Activated naive CD8-positive, alpha-beta T cell treated with anti-CD3 and anti-CD28 coated beads, Interleukin-2, amount 10 ng/mL, durations not matched to agents 7 days and 5 days (primary cell): ENCODE data around the gene MYO7A. TPM values are rescaled to one million over a fixed set of nuclear protein-coding genes. Genes with fewer than 3 reads are reported as not detected.
A peak's percentile ranks its signal among the peaks of the same experiment; 100 is the strongest.

Source experiments
- ATAC-seq: fragments of 150-1000 bp; cut with Tn5 transposase; one replicate; pipeline ENCODE4 v1.10.0; 2021; ENCODE audit warnings: low read depth, moderate library complexity
- POLR2A ChIA-PET: fragments of 350-600 bp; sonication (Branson Sonifier 250); formaldehyde crosslinking; loops from one replicate; lab custom pipeline; 2021; ENCODE audit warnings: antibody characterized with exemption; lab: Charles Lee
- DNase-seq: peaks from one replicate; pipeline ENCODE4 v3.0.0; 2021
- H3K27ac Mint-ChIP-seq: one replicate; pipeline ENCODE4 v1.8.0; 2022; ENCODE audit warnings: mild to moderate bottlenecking, mixed read lengths
- H3K27me3 Mint-ChIP-seq: one replicate; pipeline ENCODE4 v1.8.0; 2022; ENCODE audit warnings: mild to moderate bottlenecking, moderate library complexity, mixed read lengths
- H3K36me3 Mint-ChIP-seq: one replicate; pipeline ENCODE4 v1.8.0; 2021; ENCODE audit warnings: mild to moderate bottlenecking, mixed read lengths
- H3K4me1 Mint-ChIP-seq: one replicate; pipeline ENCODE4 v1.8.0; 2021; ENCODE audit warnings: mixed read lengths
- H3K4me3 Mint-ChIP-seq: one replicate; pipeline ENCODE4 v1.8.0; 2022; ENCODE audit warnings: mild to moderate bottlenecking, moderate library complexity, mixed read lengths
- H3K9me3 Mint-ChIP-seq: one replicate; pipeline ENCODE4 v1.8.0; 2021; ENCODE audit warnings: mixed read lengths
- total RNA-seq, 2 experiments: library from RNA; stranded (reverse); gene quantifications; one replicate each; pipeline ENCODE4 v1.2.3, GENCODE V29; 2021

MYO7A gene
- total RNA-seq, 2 experiments from 2014 or later = 0.22 to 0.37 TPM

- Mint-ChIP-seq H3K36me3 (no peaks in the 10 kb centered on the region), H3K9me3 (no peaks in the 10 kb centered on the region), H3K4me1 (peaks cover 2% of the 10 kb centered on the region), H3K27ac (no peak overlapping the region), H3K27me3 (no peaks in the 10 kb centered on the region), H3K4me3 (no peak overlapping the region)
- DNase-seq = peak; percentile 15
- no peak for ATAC-seq
- POLR2A ChIA-PET = no interaction called here
Measured at GRCh38 chr11:77200351-77201268, 72.6 kb downstream of the MYO7A start.

- peak; percentile 19 for DNase-seq
- no peak for ATAC-seq
- H3K27me3 Mint-ChIP-seq = peaks cover under 1% of the 10 kb centered on the region
- peaks cover 2% of the 10 kb centered on the region for H3K4me1 Mint-ChIP-seq
- H3K27ac Mint-ChIP-seq = no peak overlapping the region
- no peaks in the 10 kb centered on the region for H3K36me3 Mint-ChIP-seq
- no peak overlapping the region for H3K4me3 Mint-ChIP-seq
- no peaks in the 10 kb centered on the region for H3K9me3 Mint-ChIP-seq
- POLR2A ChIA-PET = no interaction called here
Measured at GRCh38 chr11:77201370-77201769, 73.3 kb downstream of the MYO7A start.

- DNase-seq (peak; percentile 24), ATAC-seq (no peak)
- H3K27ac Mint-ChIP-seq = no peak overlapping the region
- no peak overlapping the region for H3K4me3 Mint-ChIP-seq
- POLR2A ChIA-PET = no interaction called here
- no peaks in the 10 kb centered on the region for H3K36me3 Mint-ChIP-seq
- H3K27me3 Mint-ChIP-seq = peaks cover 3% of the 10 kb centered on the region
- H3K9me3 Mint-ChIP-seq = no peaks in the 10 kb centered on the region
- peaks cover 2% of the 10 kb centered on the region for H3K4me1 Mint-ChIP-seq
Measured at GRCh38 chr11:77201991-77202841, 74.2 kb downstream of the MYO7A start.

GRCh38 chr11:77202941-77203900 lies 75.2 kb downstream of the MYO7A start:
- H3K4me1 Mint-ChIP-seq = peaks cover 2% of the 10 kb centered on the region
- H3K27me3 Mint-ChIP-seq = peaks cover 3% of the 10 kb centered on the region
- DNase-seq (peak; percentile 24), ATAC-seq (no peak)
- H3K36me3 Mint-ChIP-seq = no peaks in the 10 kb centered on the region
- H3K4me3 Mint-ChIP-seq = no peak overlapping the region
- peak overlapping the region; percentile 5 for H3K27ac Mint-ChIP-seq
- POLR2A ChIA-PET = no interaction called here
- H3K9me3 Mint-ChIP-seq = no peaks in the 10 kb centered on the region

- Mint-ChIP-seq H3K27me3 (peaks cover 3% of the 10 kb centered on the region), H3K9me3 (no peaks in the 10 kb centered on the region), H3K27ac (no peak overlapping the region), H3K36me3 (no peaks in the 10 kb centered on the region), H3K4me3 (no peak overlapping the region), H3K4me1 (no peaks in the 10 kb centered on the region)
- peak; percentile 23 for DNase-seq
- no peak for ATAC-seq
- POLR2A ChIA-PET = no interaction called here
Measured at GRCh38 chr11:77203901-77204753, 76.1 kb downstream of the MYO7A start.

- H3K4me1 Mint-ChIP-seq = no peaks in the 10 kb centered on the region
- no peak overlapping the region for H3K4me3 Mint-ChIP-seq
- no peak for ATAC-seq
- H3K36me3 Mint-ChIP-seq = no peaks in the 10 kb centered on the region
- no peak overlapping the region for H3K27ac Mint-ChIP-seq
- POLR2A ChIA-PET = no interaction called here
- H3K9me3 Mint-ChIP-seq = no peaks in the 10 kb centered on the region
- DNase-seq = no peak
- peaks cover 3% of the 10 kb centered on the region for H3K27me3 Mint-ChIP-seq
Measured at GRCh38 chr11:77204754-77205466, 76.9 kb downstream of the MYO7A start.

- Mint-ChIP-seq H3K27me3 (peaks cover 3% of the 10 kb centered on the region), H3K9me3 (no peaks in the 10 kb centered on the region), H3K36me3 (no peaks in the 10 kb centered on the region), H3K27ac (no peak overlapping the region), H3K4me3 (no peak overlapping the region), H3K4me1 (no peaks in the 10 kb centered on the region)
- POLR2A ChIA-PET = no interaction called here
- no peak for ATAC-seq
- DNase-seq = peak; percentile 21
Measured at GRCh38 chr11:77205467-77206263, 77.6 kb downstream of the MYO7A start.

- peaks cover 3% of the 10 kb centered on the region for H3K27me3 Mint-ChIP-seq
- H3K4me1 Mint-ChIP-seq = no peaks in the 10 kb centered on the region
- H3K27ac Mint-ChIP-seq = peak overlapping the region; percentile 20
Measured at GRCh38 chr11:77206264-77207018, 78.4 kb downstream of the MYO7A start.

GRCh38 chr11:77207019-77207485 lies 79.0 kb downstream of the MYO7A start:
- Mint-ChIP-seq H3K36me3 (no peaks in the 10 kb centered on the region), H3K27me3 (peaks cover 3% of the 10 kb centered on the region), H3K4me1 (no peaks in the 10 kb centered on the region), H3K27ac (no peak overlapping the region), H3K4me3 (no peak overlapping the region), H3K9me3 (no peaks in the 10 kb centered on the region)
- ATAC-seq (no peak), DNase-seq (peak; percentile 19)
- POLR2A ChIA-PET = no interaction called here

More at GRCh38 chr11:77206264-77207018, 78.4 kb downstream of the MYO7A start:
- ATAC-seq (no peak), DNase-seq (peak; percentile 15)
- Mint-ChIP-seq H3K4me3 (no peak overlapping the region), H3K36me3 (no peaks in the 10 kb centered on the region), H3K9me3 (no peaks in the 10 kb centered on the region)
- POLR2A ChIA-PET = no interaction called here

GRCh38 chr11:77207618-77208313 lies 79.7 kb downstream of the MYO7A start:
- Mint-ChIP-seq H3K27ac (no peak overlapping the region), H3K9me3 (no peaks in the 10 kb centered on the region), H3K27me3 (peaks cover 3% of the 10 kb centered on the region), H3K36me3 (no peaks in the 10 kb centered on the region), H3K4me3 (no peak overlapping the region), H3K4me1 (no peaks in the 10 kb centered on the region)
- ATAC-seq (no peak), DNase-seq (peak; percentile 17)
- POLR2A ChIA-PET = no interaction called here
